HL-60 (cell line): Measurements from ENCODE around the gene IFNGR1.

Source experiments
- DNase-seq, 2 experiments: peaks; one replicate each; pipeline ENCODE4 v3.0.0-alpha.2; 2010 to 2020; ENCODE audit warnings: low read depth in 1 of 2, low spot score in 1 of 2
- H3K27ac ChIP-seq: fragments of 250-450 bp; sonication (Bioruptor Pico); replicated peaks from 2 replicates; pipeline ENCODE4 v1.5.1; 2020; ENCODE audit warnings: mild to moderate bottlenecking, moderate library complexity
- H3K27me3 ChIP-seq: fragments of 250-450 bp; sonication (Bioruptor Pico); 2 replicates; pipeline ENCODE4 v1.5.1; 2021; ENCODE audit warnings: mild to moderate bottlenecking, moderate library complexity; ENCODE audit not compliant: insufficient read depth, poor library complexity, severe bottlenecking
- H3K4me3 ChIP-seq: replicated peaks from 2 replicates; pipeline ENCODE4 v1.5.1; 2011; ENCODE audit warnings: mild to moderate bottlenecking, control low read depth, low read length; ENCODE audit not compliant: insufficient read depth
- GABPA ChIP-seq: IDR thresholded peaks from 2 replicates; pipeline ENCODE4 v1.6.1; 2012; ENCODE audit warnings: low read depth
- POLR2AphosphoS5 ChIP-seq: IDR thresholded peaks from 2 replicates; pipeline ENCODE4 v1.6.1; 2012; ENCODE audit warnings: low read depth
- REST ChIP-seq: IDR thresholded peaks from 2 replicates; pipeline ENCODE4 v1.6.1; 2012; ENCODE audit warnings: low read depth; ENCODE audit not compliant: insufficient replicate concordance
- SPI1 ChIP-seq: IDR thresholded peaks from 2 replicates; pipeline ENCODE4 v1.6.1; 2012; ENCODE audit warnings: low read depth, mild to moderate bottlenecking, borderline replicate concordance
- TF ChIP-seq, protein P1 (sequence below): IDR thresholded peaks from one replicate; pipeline ENCODE4 v1.5.1; 2011; ENCODE audit warnings: low read length, control low read depth, inconsistent platforms; ENCODE audit not compliant: insufficient read depth

The IFNGR1 gene

DNA sequence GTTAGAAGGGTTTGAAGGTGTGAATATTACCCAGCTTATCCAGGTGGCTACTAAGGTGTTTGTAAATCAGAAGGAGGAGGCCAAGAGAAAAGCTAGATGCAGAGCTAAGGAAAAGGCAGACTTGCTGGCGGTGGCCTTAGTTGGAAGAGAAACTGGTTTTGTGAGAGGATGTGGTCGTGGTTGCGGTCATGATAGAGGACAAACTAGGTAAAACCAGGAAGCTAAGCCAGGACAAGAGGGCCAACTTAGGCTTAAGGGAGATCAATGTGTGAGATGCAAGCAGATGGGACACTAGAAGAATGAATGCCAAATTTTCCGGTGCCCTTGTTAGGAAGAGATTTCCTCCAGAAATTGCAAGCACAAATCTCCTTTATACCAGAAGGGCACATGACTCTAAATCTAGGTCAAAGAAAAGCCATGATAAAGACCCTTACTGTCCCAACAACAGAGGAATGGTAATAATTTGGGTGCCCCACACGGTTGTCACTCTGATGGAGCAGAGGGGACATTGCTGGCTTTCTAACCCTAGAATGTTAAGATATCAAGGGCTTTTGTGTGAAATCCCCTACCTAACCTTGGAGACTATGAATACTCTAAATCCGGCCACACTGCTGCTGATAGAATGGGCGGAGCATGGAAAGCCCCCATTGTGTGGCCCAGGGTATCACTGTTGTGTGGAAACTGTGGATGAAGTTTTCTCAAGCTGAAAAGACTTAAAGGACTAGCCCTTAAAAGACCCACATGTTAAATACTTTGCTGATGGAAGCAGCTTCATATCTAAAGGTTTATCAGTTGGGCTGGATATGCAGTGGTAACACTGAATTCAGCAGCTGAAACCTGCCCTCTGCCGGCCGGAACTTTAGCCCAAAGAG, 53.6 kb downstream of the IFNGR1 start:
- DNase-seq, result peak in 1 of 2 experiments; percentile 87
- H3K4me3 ChIP-seq, result no peak overlapping the region
- H3K27ac ChIP-seq, result peak overlapping the region; percentile 53
- TF ChIP-seq, protein P1, sequence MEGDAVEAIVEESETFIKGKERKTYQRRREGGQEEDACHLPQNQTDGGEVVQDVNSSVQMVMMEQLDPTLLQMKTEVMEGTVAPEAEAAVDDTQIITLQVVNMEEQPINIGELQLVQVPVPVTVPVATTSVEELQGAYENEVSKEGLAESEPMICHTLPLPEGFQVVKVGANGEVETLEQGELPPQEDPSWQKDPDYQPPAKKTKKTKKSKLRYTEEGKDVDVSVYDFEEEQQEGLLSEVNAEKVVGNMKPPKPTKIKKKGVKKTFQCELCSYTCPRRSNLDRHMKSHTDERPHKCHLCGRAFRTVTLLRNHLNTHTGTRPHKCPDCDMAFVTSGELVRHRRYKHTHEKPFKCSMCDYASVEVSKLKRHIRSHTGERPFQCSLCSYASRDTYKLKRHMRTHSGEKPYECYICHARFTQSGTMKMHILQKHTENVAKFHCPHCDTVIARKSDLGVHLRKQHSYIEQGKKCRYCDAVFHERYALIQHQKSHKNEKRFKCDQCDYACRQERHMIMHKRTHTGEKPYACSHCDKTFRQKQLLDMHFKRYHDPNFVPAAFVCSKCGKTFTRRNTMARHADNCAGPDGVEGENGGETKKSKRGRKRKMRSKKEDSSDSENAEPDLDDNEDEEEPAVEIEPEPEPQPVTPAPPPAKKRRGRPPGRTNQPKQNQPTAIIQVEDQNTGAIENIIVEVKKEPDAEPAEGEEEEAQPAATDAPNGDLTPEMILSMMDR, result no peak
- TF ChIP-seq REST, result no peak
- TF ChIP-seq GABPA, result no peak
- TF ChIP-seq POLR2AphosphoS5, result peak; percentile 47; the same call in 1 of the 2 replicates
- TF ChIP-seq SPI1, result peak; percentile 21; the same call in 1 of the 2 replicates
- H3K27me3 ChIP-seq, result no peaks in the 10 kb centered on the region

GRCh38 chr6:137163732-137164318, 55.4 kb downstream of the IFNGR1 start:
- TF ChIP-seq REST, result no peak
- no peak for TF ChIP-seq GABPA
- TF ChIP-seq POLR2AphosphoS5, result no peak
- TF ChIP-seq SPI1, result no peak
- TF ChIP-seq, protein P1, result no peak
- no peak for DNase-seq

GRCh38 chr6:137162692-137163306, 56.4 kb downstream of the IFNGR1 start:
- no peak overlapping the region for H3K4me3 ChIP-seq
- H3K27me3 ChIP-seq, result no peaks in the 10 kb centered on the region
- H3K27ac ChIP-seq, result no peak overlapping the region
- DNase-seq, result no peak
- no peak for TF ChIP-seq REST
- TF ChIP-seq, protein P1, result no peak
- TF ChIP-seq GABPA, result no peak
- TF ChIP-seq SPI1, result no peak
- TF ChIP-seq POLR2AphosphoS5, result no peak

More at GRCh38 chr6:137163732-137164318, 55.4 kb downstream of the IFNGR1 start:
- H3K27ac ChIP-seq, result no peak overlapping the region
- H3K4me3 ChIP-seq, result no peak overlapping the region
- no peaks in the 10 kb centered on the region for H3K27me3 ChIP-seq
